ENCODE measurements around the gene C16orf96. TPM values are rescaled to one million over a fixed set of nuclear protein-coding genes. Genes with fewer than 3 reads are reported as not detected.

C16orf96 gene
- total and polyA plus RNA-seq, 2 of the 13 experiments (the other 11 are each of a cell fraction or from before 2014, with no cell fraction given) = 0.03 TPM; not detected in 1

DNA sequence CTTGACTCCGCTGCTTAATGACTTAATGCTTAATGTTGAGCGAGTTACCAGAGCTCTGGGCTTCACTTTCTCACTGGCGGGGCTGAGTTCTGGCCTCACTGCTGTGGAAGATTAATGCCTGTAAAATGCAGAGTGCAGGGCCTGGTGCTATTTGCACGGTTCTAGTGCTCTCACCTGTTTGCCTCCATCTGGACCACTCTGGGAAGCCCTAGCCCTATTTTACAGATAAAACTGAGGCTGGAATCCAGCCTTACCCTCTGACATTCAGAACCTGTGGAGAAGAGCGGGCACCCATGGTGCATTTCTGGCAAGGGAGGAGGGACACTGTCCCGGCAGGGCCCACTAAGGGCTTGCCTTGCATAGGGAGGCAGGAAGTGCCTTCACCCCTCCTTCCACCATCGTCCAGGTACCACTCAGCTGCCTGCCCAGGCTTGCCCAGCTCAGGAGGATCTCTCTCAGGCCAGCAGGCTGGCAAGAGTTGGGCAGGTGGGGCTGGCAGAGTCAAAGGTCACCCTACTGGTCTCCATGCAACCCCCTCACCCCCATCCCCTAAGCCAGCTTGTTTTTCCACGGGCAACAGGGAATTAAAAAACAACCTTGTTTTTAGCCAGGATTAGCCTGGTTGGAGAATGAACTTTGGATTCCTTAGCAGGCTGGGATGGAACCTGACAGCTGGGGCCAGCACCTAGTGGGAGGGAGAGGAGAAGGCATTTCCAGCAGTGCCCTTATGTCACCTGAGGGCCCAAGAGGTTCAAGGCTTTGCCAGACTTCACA, 62.7 kb downstream of the C16orf96 start (continued):
- TF ChIP-seq SKIL (CRISPR knock-in tag; IDR thresholded peaks at IDR 0.05; ENCODE audit: borderline replicate concordance) = no peak
- TF ChIP-seq ZNF776 (CRISPR knock-in tag; IDR thresholded peaks at IDR 0.05) = no peak
- TF ChIP-seq ATF7-NPFF (CRISPR knock-in tag; IDR thresholded peaks at IDR 0.05; ENCODE audit: low read depth) = 0 out of 2 replicates have a peak, but pooled peaks have one; percentile 37
- TF ChIP-seq ARID2 (CRISPR knock-in tag; IDR thresholded peaks at IDR 0.05; ENCODE audit: borderline replicate concordance) = no peak
- no peak for TF ChIP-seq POGZ (CRISPR knock-in tag; IDR thresholded peaks at IDR 0.05)
- TF ChIP-seq NFKBIZ (CRISPR knock-in tag; IDR thresholded peaks at IDR 0.05) = no peak
- 0 out of 2 replicates have a peak, but pooled peaks have one; percentile 54 for TF ChIP-seq ZNF558 (CRISPR knock-in tag; IDR thresholded peaks at IDR 0.05; ENCODE audit: borderline replicate concordance)
- no peak for TF ChIP-seq MBNL3 (CRISPR knock-in tag; conservative IDR thresholded peaks at IDR 0.05)
- TF ChIP-seq ONECUT2 (CRISPR knock-in tag; IDR thresholded peaks at IDR 0.05) = 0 out of 2 replicates have a peak, but pooled peaks have one; percentile 19
- peak; percentile 69; the same call in 1 of the 2 replicates for TF ChIP-seq KLF12 (CRISPR knock-in tag; IDR thresholded peaks at IDR 0.05; ENCODE audit: borderline replicate concordance)
- TF ChIP-seq ZNF501 (CRISPR knock-in tag; IDR thresholded peaks at IDR 0.05) = 0 out of 2 replicates have a peak, but pooled peaks have one; percentile 39
- TF ChIP-seq ZXDC (CRISPR knock-in tag; IDR thresholded peaks at IDR 0.05) = no peak
- no peak for TF ChIP-seq ZFP62 (CRISPR knock-in tag; IDR thresholded peaks at IDR 0.05)
- TF ChIP-seq CTCF (CRISPR knock-in tag; IDR thresholded peaks at IDR 0.05) = peak; percentile 29; the same call in 1 of the 2 replicates
- TF ChIP-seq, protein P1, sequence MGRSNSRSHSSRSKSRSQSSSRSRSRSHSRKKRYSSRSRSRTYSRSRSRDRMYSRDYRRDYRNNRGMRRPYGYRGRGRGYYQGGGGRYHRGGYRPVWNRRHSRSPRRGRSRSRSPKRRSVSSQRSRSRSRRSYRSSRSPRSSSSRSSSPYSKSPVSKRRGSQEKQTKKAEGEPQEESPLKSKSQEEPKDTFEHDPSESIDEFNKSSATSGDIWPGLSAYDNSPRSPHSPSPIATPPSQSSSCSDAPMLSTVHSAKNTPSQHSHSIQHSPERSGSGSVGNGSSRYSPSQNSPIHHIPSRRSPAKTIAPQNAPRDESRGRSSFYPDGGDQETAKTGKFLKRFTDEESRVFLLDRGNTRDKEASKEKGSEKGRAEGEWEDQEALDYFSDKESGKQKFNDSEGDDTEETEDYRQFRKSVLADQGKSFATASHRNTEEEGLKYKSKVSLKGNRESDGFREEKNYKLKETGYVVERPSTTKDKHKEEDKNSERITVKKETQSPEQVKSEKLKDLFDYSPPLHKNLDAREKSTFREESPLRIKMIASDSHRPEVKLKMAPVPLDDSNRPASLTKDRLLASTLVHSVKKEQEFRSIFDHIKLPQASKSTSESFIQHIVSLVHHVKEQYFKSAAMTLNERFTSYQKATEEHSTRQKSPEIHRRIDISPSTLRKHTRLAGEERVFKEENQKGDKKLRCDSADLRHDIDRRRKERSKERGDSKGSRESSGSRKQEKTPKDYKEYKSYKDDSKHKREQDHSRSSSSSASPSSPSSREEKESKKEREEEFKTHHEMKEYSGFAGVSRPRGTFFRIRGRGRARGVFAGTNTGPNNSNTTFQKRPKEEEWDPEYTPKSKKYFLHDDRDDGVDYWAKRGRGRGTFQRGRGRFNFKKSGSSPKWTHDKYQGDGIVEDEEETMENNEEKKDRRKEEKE (IDR thresholded peaks at IDR 0.05) = no peak
- no peak for TF ChIP-seq POLR2A (IDR thresholded peaks at IDR 0.05; ENCODE audit: insufficient read depth in 1 of 2, low read depth in 2 of 2, low read length in 2 of 2)
- TF ChIP-seq ZNF232 (CRISPR knock-in tag; IDR thresholded peaks at IDR 0.05; ENCODE audit: borderline replicate concordance) = 0 out of 2 replicates have a peak, but pooled peaks have one; percentile 56
- 0 out of 2 replicates have a peak, but pooled peaks have one; percentile 27 for TF ChIP-seq HOXD1 (CRISPR knock-in tag; IDR thresholded peaks at IDR 0.05)
- no peak for TF ChIP-seq PLRG1 (conservative IDR thresholded peaks at IDR 0.05)

Measured in HepG2 (cell line).